A549 (cell line): Measurements from ENCODE around the gene SLC38A2. TPM values are rescaled to one million over a fixed set of nuclear protein-coding genes. Genes with fewer than 3 reads are reported as not detected.

Source experiments
- ATAC-seq, 2 experiments: fragments of 200-7000 bp in 1 of 2; fragments of >200 bp in 1 of 2; cut with Nextera tagmentation in 1 of 2; cut with Tn5 transposase in 1 of 2; 3 replicates each; pipeline versions ENCODE4 v1.8.0 to v1.9.1; 2018 to 2020; ENCODE audit warnings: mild to moderate bottlenecking in 1 of 2, moderate library complexity in 1 of 2
- CTCF ChIA-PET: fragments of 300-600 bp; sonication (Branson Sonifier 250); formaldehyde crosslinking; extraction: SDS; loops from one replicate; lab custom pipeline; 2021; ENCODE audit warnings: antibody characterized with exemption, inconsistent platforms; lab: Yijun Ruan, JAX
- POLR2A ChIA-PET: fragments of 350-600 bp; formaldehyde crosslinking; extraction: SDS; loops from one replicate; lab custom pipeline; 2021; ENCODE audit warnings: antibody characterized with exemption, inconsistent platforms; lab: Yijun Ruan, JAX
- DNase-seq, 2 experiments: peaks; one replicate each; pipeline versions ENCODE4 v3.0.0 to v3.0.0-alpha.2; 2011 to 2016; ENCODE audit warnings: low read depth in 1 of 2, low spot score in 1 of 2
- FAIRE-seq: peaks from 2 replicates; lab custom pipeline; 2011; peaks lifted over from hg19 to GRCh38; lab: Jason Lieb, UNC
- H3K27ac ChIP-seq, 2 experiments: fragments of >200 bp; sonication (Bioruptor Twin); formaldehyde crosslinking; 3 replicates each; pipeline ENCODE4 v1.5.1; 2016 to 2017
- H3K4me1 ChIP-seq: fragments of >200 bp; sonication (Bioruptor Twin); formaldehyde crosslinking; 3 replicates; pipeline ENCODE4 v1.6.1; 2016
- H3K4me2 ChIP-seq: fragments of >200 bp; sonication (Bioruptor Twin); formaldehyde crosslinking; 3 replicates; pipeline ENCODE4 v1.6.1; 2016
- H3K4me3 ChIP-seq: fragments of >200 bp; sonication (Bioruptor Twin); formaldehyde crosslinking; 3 replicates; pipeline ENCODE4 v1.5.1; 2016
- H3K9me3 ChIP-seq: fragments of >200 bp; sonication (Bioruptor Twin); formaldehyde crosslinking; 3 replicates; pipeline ENCODE4 v1.6.1; 2016
- ATOH8 ChIP-seq: fragments of 250-450 bp; sonication (Bioruptor Pico); IDR thresholded peaks from 2 replicates; pipeline ENCODE4 v1.5.0; 2020; ENCODE audit warnings: low read depth, mild to moderate bottlenecking, moderate library complexity
- CEBPB ChIP-seq, 2 experiments: fragments of >200 bp in 1 of 2; sonication (Bioruptor Twin) in 1 of 2; formaldehyde crosslinking in 1 of 2; IDR thresholded peaks; 2 replicates each; pipeline ENCODE4 v1.6.1; 2012 to 2016
- CHD2 ChIP-seq: fragments of 150-350 bp; IDR thresholded peaks from 2 replicates; pipeline ENCODE4 v1.6.1; 2014; ENCODE audit warnings: low read length; ENCODE audit not compliant: partially characterized antibody
- EHMT2 ChIP-seq: fragments of 200-600 bp; sonication (generic); IDR thresholded peaks from 2 replicates; pipeline ENCODE4 v1.6.1; 2016; ENCODE audit warnings: antibody characterized with exemption, low read depth, mild to moderate bottlenecking, moderate library complexity
- ELK1 ChIP-seq: fragments of 150-350 bp; IDR thresholded peaks from 2 replicates; pipeline ENCODE4 v1.6.1; 2014; ENCODE audit warnings: low read depth, mild to moderate bottlenecking, low read length
- EP300 ChIP-seq, 2 experiments: fragments of >200 bp; sonication (Bioruptor Twin); formaldehyde crosslinking; IDR thresholded peaks; 2 replicates in 1 of 2; 3 replicates in 1 of 2; pipeline ENCODE4 v1.6.1; 2016 to 2017
- ESRRA ChIP-seq: fragments of 150-350 bp; IDR thresholded peaks from 2 replicates; pipeline ENCODE4 v1.6.1; 2014; ENCODE audit warnings: mild to moderate bottlenecking, low read length, borderline replicate concordance
- FOSB ChIP-seq: fragments of 250-450 bp; sonication (Bioruptor Pico); IDR thresholded peaks from 2 replicates; pipeline ENCODE4 v1.5.0; 2020; ENCODE audit warnings: mild to moderate bottlenecking, moderate library complexity
- FOSL2 ChIP-seq, 2 experiments: fragments of 450-650 bp in 1 of 2; fragments of >200 bp in 1 of 2; sonication (Bioruptor Twin) in 1 of 2; formaldehyde crosslinking; IDR thresholded peaks; 2 replicates each; pipeline versions ENCODE4 v1.5.0 to v1.6.1; 2016 to 2020; ENCODE audit warnings: mild to moderate bottlenecking in 1 of 2, moderate library complexity in 1 of 2
- GATA3 ChIP-seq: IDR thresholded peaks from 2 replicates; pipeline ENCODE4 v1.6.1; 2012; ENCODE audit warnings: borderline replicate concordance
- HDAC2 ChIP-seq: fragments of 200-600 bp; sonication (generic); IDR thresholded peaks from 2 replicates; pipeline ENCODE4 v1.6.1; 2016
- HEYL ChIP-seq: fragments of 250-450 bp; sonication (Bioruptor Pico); IDR thresholded peaks from 2 replicates; pipeline ENCODE4 v1.8.0; 2021; ENCODE audit warnings: mild to moderate bottlenecking, moderate library complexity
- HOXA7 ChIP-seq: fragments of 250-450 bp; sonication (Bioruptor Pico); IDR thresholded peaks from 2 replicates; pipeline ENCODE4 v1.5.0; 2020; ENCODE audit warnings: mild to moderate bottlenecking, moderate library complexity
- HOXB5 ChIP-seq: fragments of 250-450 bp; sonication (Bioruptor Pico); IDR thresholded peaks from 2 replicates; pipeline ENCODE4 v1.5.0; 2020; ENCODE audit warnings: mild to moderate bottlenecking, moderate library complexity
- KDM5A ChIP-seq: fragments of 200-600 bp; sonication (generic); IDR thresholded peaks from 2 replicates; pipeline ENCODE4 v1.6.1; 2016; ENCODE audit warnings: antibody characterized with exemption, mild to moderate bottlenecking
- MAX ChIP-seq: IDR thresholded peaks from 2 replicates; pipeline ENCODE4 v1.6.1; 2012
- PBX3 ChIP-seq: IDR thresholded peaks from 2 replicates; pipeline ENCODE4 v1.6.1; 2012
- POLR2A ChIP-seq: IDR thresholded peaks from 2 replicates; pipeline ENCODE4 v1.6.1; 2012; ENCODE audit warnings: mild to moderate bottlenecking, low read length
- POLR2AphosphoS2 ChIP-seq: conservative IDR thresholded peaks from 2 replicates; pipeline ENCODE4 v1.6.1; 2012; ENCODE audit warnings: low read length, improper control_type of control experiment, inconsistent platforms
- RARB ChIP-seq: fragments of 250-450 bp; sonication (Bioruptor Pico); IDR thresholded peaks from 2 replicates; pipeline ENCODE4 v1.8.0; 2021; ENCODE audit warnings: mild to moderate bottlenecking, moderate library complexity
- RCOR1 ChIP-seq: fragments of 150-350 bp; IDR thresholded peaks from 2 replicates; pipeline ENCODE4 v1.6.1; 2014; ENCODE audit warnings: antibody characterized with exemption, low read length, low read depth
- REST ChIP-seq: fragments of 200-600 bp; sonication (generic); IDR thresholded peaks from 2 replicates; pipeline ENCODE4 v1.6.1; 2016; ENCODE audit warnings: antibody characterized with exemption, mild to moderate bottlenecking, moderate library complexity
- TP53 ChIP-seq: fragments of 250-450 bp; sonication (Bioruptor Pico); IDR thresholded peaks from 2 replicates; pipeline ENCODE4 v1.5.0; 2021; ENCODE audit warnings: mild to moderate bottlenecking, moderate library complexity
- USF2 ChIP-seq: fragments of 450-650 bp; IDR thresholded peaks from 2 replicates; pipeline ENCODE4 v1.6.1; 2014; ENCODE audit warnings: antibody characterized with exemption
- ZC3H11A ChIP-seq: fragments of 450-650 bp; IDR thresholded peaks from 2 replicates; pipeline ENCODE4 v1.6.1; 2014; ENCODE audit warnings: antibody characterized with exemption, mild to moderate bottlenecking
- ZSCAN20 ChIP-seq: fragments of 250-450 bp; sonication (Bioruptor Pico); IDR thresholded peaks from 2 replicates; pipeline ENCODE4 v1.8.0; 2022; ENCODE audit warnings: mild to moderate bottlenecking, moderate library complexity
- WGBS: methylation state at CpG from one replicate; pipeline ENCODE4 v1.1.6; 2017; ENCODE audit errors: missing lambda C conversion rate; 5-methylcytosine and 5-hydroxymethylcytosine counted together
- polyA plus RNA-seq, 4 experiments: library from polyadenylated mRNA; depleted of rRNA in 3 of 4; stranded (reverse); fragments of >200 nt; fragmentation: RNase III in 1 of 4; extraction: RNeasy Plus Mini Kit Qiagen cat#74134 plus additional on column Dnase treatment in 1 of 4; gene quantifications; 2 replicates in 3 of 4; 3 replicates in 1 of 4; pipeline ENCODE4 v1.2.3, GENCODE V29; 2011 to 2017

Gene SLC38A2
- polyA plus RNA-seq, 2 of the 4 experiments (the other 2 are of a cell fraction) = 187 to 519 TPM

- CTCF ChIA-PET = interaction anchor here (0.8 kb wide), 1 partner anchor 234 kb away, joined by 3 read pairs; no protein-coding TSS in a partner anchor
Measured at GRCh38 chr12:46358325-46358700, 14.3 kb downstream of the SLC38A2 start.

GRCh38 chr12:46357438-46358324 is 14.9 kb downstream of the SLC38A2 start:
- ATAC-seq = peak; percentile 60 to 63
- H3K4me1 ChIP-seq = peaks cover 43% of the 10 kb centered on the region
- H3K27ac ChIP-seq = 0 out of 6 replicates have a peak overlapping the region, but pooled peaks of 1 of the 2 experiments have one; percentile 20
- 26% methylated on average over 6 of the region's 6 CpGs for WGBS
- no peaks in the 10 kb centered on the region for H3K9me3 ChIP-seq
- H3K4me2 ChIP-seq = no peak overlapping the region
- no peak for FAIRE-seq
- no peak overlapping the region for H3K4me3 ChIP-seq
- ChIA-PET CTCF (interaction anchor here (0.8 to 2.4 kb wide), 6 partner anchors 14 to 664 kb away, joined by 3 to 9 read pairs (median 4); no protein-coding TSS in a partner anchor), POLR2A (interaction anchor here (1.0 to 2.5 kb wide), 4 partner anchors 8 to 89 kb away, joined by 3 to 18 read pairs (median 8); partner anchors contain the start of gene SLC38A1)
- peak in 1 of 2 experiments; percentile 72 for DNase-seq
- TF ChIP-seq TP53 (CRISPR knock-in tag) = peak; percentile 98
- TF ChIP-seq GATA3 = peak; percentile 33; the same call in 1 of the 2 replicates
- no peak for TF ChIP-seq ZC3H11A
- no peak for TF ChIP-seq USF2
- no peak for TF ChIP-seq RCOR1
- TF ChIP-seq CEBPB (IDR thresholded peaks at IDR 0.05) = no peak
- TF ChIP-seq HOXA7 (CRISPR knock-in tag) = peak; percentile 99
- no peak for TF ChIP-seq HDAC2
- peak; percentile 36; the same call in 1 of the 2 replicates for TF ChIP-seq REST
- peak; percentile 56 for TF ChIP-seq CHD2
- peak; percentile 83; the same call in 1 of the 2 replicates for TF ChIP-seq HOXB5
- TF ChIP-seq EHMT2 = no peak
- TF ChIP-seq POLR2AphosphoS2 = peak; percentile 97
- no peak for TF ChIP-seq PBX3
- TF ChIP-seq MAX = peak; percentile 18; the same call in 1 of the 2 replicates
- TF ChIP-seq FOSL2 (IDR thresholded peaks at IDR 0.05) = no peak
- peak; percentile 45 for TF ChIP-seq FOSL2 (CRISPR knock-in tag; IDR thresholded peaks at IDR 0.05)
- TF ChIP-seq ZSCAN20 = peak; percentile 88; the same call in 1 of the 2 replicates
- peak; percentile 77; the same call in 1 of the 2 replicates for TF ChIP-seq HEYL
- no peak for TF ChIP-seq ELK1
- TF ChIP-seq EP300 (IDR thresholded peaks at IDR 0.05) = no peak
- no peak for TF ChIP-seq POLR2A
- TF ChIP-seq FOSB = peak; percentile 99
- TF ChIP-seq ESRRA = no peak
- TF ChIP-seq ATOH8 (CRISPR knock-in tag) = peak; percentile 92
- peak; percentile 98 for TF ChIP-seq RARB (CRISPR knock-in tag)
- TF ChIP-seq KDM5A = no peak

More at GRCh38 chr12:46358325-46358700, 14.3 kb downstream of the SLC38A2 start:
- FAIRE-seq (no peak), ATAC-seq (no peak), DNase-seq (no peak)
- TF ChIP-seq HEYL = peak; percentile 62; the same call in 1 of the 2 replicates
- TF ChIP-seq HOXB5 = no peak
- Histone ChIP-seq H3K4me1 (peaks cover 50% of the 10 kb centered on the region), H3K4me3 (no peak overlapping the region), H3K9me3 (no peaks in the 10 kb centered on the region), H3K27ac (no peak overlapping the region), H3K4me2 (no peak overlapping the region)
- POLR2A ChIA-PET = interaction anchor here (0.7 to 2.5 kb wide), 3 partner anchors 13 to 89 kb away, joined by 3 to 18 read pairs (median 3); partner anchors contain the start of gene SLC38A1
